AG09319 (cell line): Measurements from ENCODE around the gene KCNK7.

Source experiments
- DNase-seq: peaks from one replicate; pipeline ENCODE4 v3.0.0-alpha.2; 2010; ENCODE audit warnings: low read depth; ENCODE audit errors: extremely low read depth
- TF ChIP-seq, protein P1 (sequence below): IDR thresholded peaks from 2 replicates; pipeline ENCODE4 v1.5.1; 2011; ENCODE audit warnings: low read depth, mild to moderate bottlenecking, inconsistent platforms, low read length, moderate library complexity

The KCNK7 gene

GRCh38 chr11:65634109-65634436 lies 38.5 kb upstream of the KCNK7 start:
- TF ChIP-seq, protein P1, sequence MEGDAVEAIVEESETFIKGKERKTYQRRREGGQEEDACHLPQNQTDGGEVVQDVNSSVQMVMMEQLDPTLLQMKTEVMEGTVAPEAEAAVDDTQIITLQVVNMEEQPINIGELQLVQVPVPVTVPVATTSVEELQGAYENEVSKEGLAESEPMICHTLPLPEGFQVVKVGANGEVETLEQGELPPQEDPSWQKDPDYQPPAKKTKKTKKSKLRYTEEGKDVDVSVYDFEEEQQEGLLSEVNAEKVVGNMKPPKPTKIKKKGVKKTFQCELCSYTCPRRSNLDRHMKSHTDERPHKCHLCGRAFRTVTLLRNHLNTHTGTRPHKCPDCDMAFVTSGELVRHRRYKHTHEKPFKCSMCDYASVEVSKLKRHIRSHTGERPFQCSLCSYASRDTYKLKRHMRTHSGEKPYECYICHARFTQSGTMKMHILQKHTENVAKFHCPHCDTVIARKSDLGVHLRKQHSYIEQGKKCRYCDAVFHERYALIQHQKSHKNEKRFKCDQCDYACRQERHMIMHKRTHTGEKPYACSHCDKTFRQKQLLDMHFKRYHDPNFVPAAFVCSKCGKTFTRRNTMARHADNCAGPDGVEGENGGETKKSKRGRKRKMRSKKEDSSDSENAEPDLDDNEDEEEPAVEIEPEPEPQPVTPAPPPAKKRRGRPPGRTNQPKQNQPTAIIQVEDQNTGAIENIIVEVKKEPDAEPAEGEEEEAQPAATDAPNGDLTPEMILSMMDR: no peak
- no peak for DNase-seq

DNA sequence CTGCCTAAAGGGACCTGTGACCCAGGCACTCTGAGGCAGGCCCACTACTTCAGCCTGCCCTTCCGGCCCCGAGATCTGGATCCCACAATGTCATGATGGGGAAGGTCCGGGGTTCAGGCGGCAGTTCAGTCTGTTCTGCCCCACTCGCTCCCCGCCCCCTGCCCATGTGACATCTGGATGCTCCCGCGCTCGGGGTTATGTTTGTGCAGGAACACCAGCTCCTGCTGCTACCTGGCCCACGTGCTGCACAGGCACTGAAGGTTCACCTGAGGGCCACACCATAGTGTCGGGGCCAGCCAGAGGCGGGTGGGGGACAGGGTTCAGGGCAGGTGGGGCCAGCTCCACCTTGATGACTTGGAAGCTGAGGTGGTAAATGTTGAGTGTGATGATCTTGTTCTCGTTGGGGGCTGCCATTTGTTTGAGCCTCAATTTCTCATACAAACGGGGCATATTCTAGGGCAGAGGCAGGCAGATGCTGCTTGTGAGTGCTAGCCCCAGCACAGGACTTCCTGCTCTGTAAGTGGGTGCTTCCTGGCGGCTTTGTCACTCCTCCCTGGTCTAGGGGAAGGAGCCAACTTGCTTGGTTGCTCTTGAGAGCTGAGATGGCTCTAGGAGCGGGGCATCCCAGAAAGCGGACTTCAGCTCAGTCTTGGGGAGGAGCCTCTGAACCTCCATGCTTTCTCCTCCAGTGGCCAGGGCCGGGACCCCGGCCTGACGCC lies 37.9 kb upstream of the KCNK7 start:
- no peak for DNase-seq
- TF ChIP-seq, protein P1: no peak

DNA sequence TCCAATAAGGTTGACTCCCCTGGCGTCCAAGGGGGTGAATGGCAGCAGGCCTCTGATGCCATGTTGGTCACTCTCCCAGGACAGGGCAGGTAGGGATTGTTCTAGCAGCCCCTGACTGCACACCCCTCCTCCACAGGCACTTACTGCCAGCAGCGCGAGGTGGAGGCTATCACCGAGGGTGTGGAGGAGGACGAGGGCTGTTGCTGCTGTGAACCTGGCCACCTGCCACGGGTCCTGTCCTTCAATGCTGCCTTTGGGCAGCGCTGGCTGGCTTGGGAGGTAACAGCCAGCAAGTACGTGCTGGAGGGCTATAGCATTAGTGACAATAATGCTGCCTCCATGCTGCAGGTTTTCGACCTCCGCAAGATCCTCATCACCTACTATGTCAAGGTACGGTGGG lies 34.6 kb upstream of the KCNK7 start:
- DNase-seq: no peak
- TF ChIP-seq, protein P1: no peak

- TF ChIP-seq, protein P1: no peak
- DNase-seq: no peak
Observed at GRCh38 chr11:65629579-65629978, 34.0 kb upstream of the KCNK7 start.

GRCh38 chr11:65627202-65627601 lies 31.6 kb upstream of the KCNK7 start:
- no peak for DNase-seq
- TF ChIP-seq, protein P1: no peak

- TF ChIP-seq, protein P1: peak; percentile 50
- DNase-seq: no peak
Observed at GRCh38 chr11:65625628-65626342, 30.2 kb upstream of the KCNK7 start.

- DNase-seq: no peak
- TF ChIP-seq, protein P1: no peak
Observed at GRCh38 chr11:65624931-65625627, 29.5 kb upstream of the KCNK7 start.
